Esophagus squamous epithelium (tissue), 5 donors: ENCODE measurements around the gene SHISAL1. TPM values are rescaled to one million over a fixed set of nuclear protein-coding genes. Genes with fewer than 3 reads are reported as not detected.

Source experiments
- DNase-seq: peaks from one replicate; lab custom pipeline; 2025; lab: John Stamatoyannopoulos, UW
- H3K27ac ChIP-seq, 4 donors: fragments of 200-600 bp; sonication (generic); one replicate each; pipeline ENCODE4 v1.5.1; 2016 to 2019; ENCODE audit warnings: mild to moderate bottlenecking in 1 of 4
- H3K27me3 ChIP-seq, 4 donors: fragments of 200-600 bp; sonication (generic); 1 replicate in 3 of 4; 2 replicates in 1 of 4; pipeline versions ENCODE4 v1.5.1 to v1.6.0; 2017 to 2021; ENCODE audit warnings: antibody characterized with exemption in 1 of 4
- H3K36me3 ChIP-seq, 3 donors: fragments of 200-600 bp; sonication (generic); one replicate each; pipeline ENCODE4 v1.5.1; 2016 to 2019
- H3K4me1 ChIP-seq, 3 donors: fragments of 200-600 bp; sonication (generic); one replicate each; pipeline ENCODE4 v1.5.1; 2017 to 2019
- H3K4me3 ChIP-seq, 4 donors: fragments of 200-600 bp; sonication (generic); 1 replicate in 3 of 4; 2 replicates in 1 of 4; pipeline ENCODE4 v1.5.1; 2016 to 2019; ENCODE audit warnings: mild to moderate bottlenecking in 2 of 4, moderate library complexity in 1 of 4
- H3K9me3 ChIP-seq, 3 donors: fragments of 200-600 bp; sonication (generic); one replicate each; pipeline ENCODE4 v1.5.1; 2016 to 2019
- CTCF ChIP-seq, 6 experiments: fragments of 450-650 bp in 4 of 6; fragments of 200-600 bp in 2 of 6; sonication (generic) in 2 of 6; IDR thresholded peaks; one replicate each; pipeline ENCODE4 v1.5.1; 2016 to 2019; ENCODE audit warnings: antibody characterized with exemption in 6 of 6, mild to moderate bottlenecking in 4 of 6, moderate library complexity in 4 of 6
- POLR2A ChIP-seq, 4 donors: fragments of 450-650 bp; IDR thresholded peaks; one replicate each; pipeline ENCODE4 v1.6.1; 2017; ENCODE audit warnings: antibody characterized with exemption in 4 of 4, mild to moderate bottlenecking in 4 of 4, moderate library complexity in 3 of 4
- WGBS, 2 donors: methylation state at CpG; one replicate each; pipeline ENCODE4 v1.1.5; 2018; 5-methylcytosine and 5-hydroxymethylcytosine counted together
- intact Hi-C: fragments of 100-400 bp; cut with DNase I; formaldehyde crosslinking; loops from one replicate; pipeline ENCODE4 v1.15.0; 2022
- total RNA-seq, 4 donors: library from RNA; depleted of rRNA; stranded (reverse); fragments of >200 nt; gene quantifications; one replicate each; pipeline ENCODE4 v1.1.0, GENCODE V29; 2016
- donor health status: DM: yes; HTN: yes; CAD: no.

SHISAL1 gene
- total RNA-seq, 4 donors from 2014 or later = 0.08 to 1.3 (median 0.31) TPM

GRCh38 chr22:44248926-44249325 lies 63.8 kb downstream of the SHISAL1 start:
- no peak for DNase-seq
- no peak overlapping the region for H3K27ac ChIP-seq
- peaks cover 0 to 9% (median 0%) of the 10 kb centered on the region in 3 donors for H3K4me1 ChIP-seq
- no peaks in the 10 kb centered on the region for H3K36me3 ChIP-seq
- H3K9me3 ChIP-seq = peaks cover 0 to 21% (median 6%) of the 10 kb centered on the region in 3 donors
- intact Hi-C loops = no loop called here
- no peak overlapping the region for H3K4me3 ChIP-seq
- TF ChIP-seq CTCF (IDR thresholded peaks at IDR 0.05) (no peak), POLR2A (IDR thresholded peaks at IDR 0.05) (no peak)
- WGBS, 2 donors = 86 to 98% methylated on average over 6 to 10 of the region's 10 CpGs
- peaks cover 0 to 53% (median 0%) of the 10 kb centered on the region in 4 donors for H3K27me3 ChIP-seq

GRCh38 chr22:44247923-44248892 lies 64.5 kb downstream of the SHISAL1 start:
- Histone ChIP-seq H3K36me3 (no peaks in the 10 kb centered on the region), H3K9me3 (peaks cover 0 to 21% (median 6%) of the 10 kb centered on the region in 3 donors), H3K27me3 (peaks cover 0 to 59% (median 0%) of the 10 kb centered on the region in 4 donors), H3K4me3 (no peak overlapping the region), H3K27ac (no peak overlapping the region), H3K4me1 (peaks cover 0 to 9% (median 0%) of the 10 kb centered on the region in 3 donors)
- intact Hi-C loops = no loop called here
- TF ChIP-seq CTCF (IDR thresholded peaks at IDR 0.05) = no peak
- no peak for TF ChIP-seq POLR2A (IDR thresholded peaks at IDR 0.05)
- 82 to 89% methylated on average over 13 to 18 of the region's 25 CpGs for WGBS, 2 donors
- no peak for DNase-seq

- no peak overlapping the region for H3K27ac ChIP-seq
- DNase-seq = no peak
- peaks cover 0 to 9% (median 0%) of the 10 kb centered on the region in 3 donors for H3K4me1 ChIP-seq
- H3K36me3 ChIP-seq = no peaks in the 10 kb centered on the region
- TF ChIP-seq POLR2A (IDR thresholded peaks at IDR 0.05) (no peak), CTCF (IDR thresholded peaks at IDR 0.05) (no peak)
- peaks cover 0 to 21% (median 6%) of the 10 kb centered on the region in 3 donors for H3K9me3 ChIP-seq
- 91% methylated on average over 4 of the region's 5 CpGs; no CpG with 5 or more reads in 1 of the 2 donors for WGBS, 2 donors
- no peak overlapping the region for H3K4me3 ChIP-seq
- H3K27me3 ChIP-seq = peaks cover 0 to 64% (median 0%) of the 10 kb centered on the region in 4 donors
- intact Hi-C loops = no loop called here
Measured at GRCh38 chr22:44247346-44247745, 65.4 kb downstream of the SHISAL1 start.

- no peak overlapping the region for H3K4me3 ChIP-seq
- H3K27me3 ChIP-seq = peaks cover 0 to 64% (median 0%) of the 10 kb centered on the region in 4 donors
- TF ChIP-seq CTCF (IDR thresholded peaks at IDR 0.05) (no peak), POLR2A (IDR thresholded peaks at IDR 0.05) (no peak)
- H3K4me1 ChIP-seq = peaks cover 0 to 9% (median 0%) of the 10 kb centered on the region in 3 donors
- H3K36me3 ChIP-seq = no peaks in the 10 kb centered on the region
- intact Hi-C loops = no loop called here
- H3K27ac ChIP-seq = no peak overlapping the region
- WGBS, 2 donors = 69 to 94% methylated on average over 2 to 6 of the region's 8 CpGs
- peaks cover 0 to 21% (median 6%) of the 10 kb centered on the region in 3 donors for H3K9me3 ChIP-seq
- DNase-seq = no peak
Measured at GRCh38 chr22:44246615-44247326, 66.0 kb downstream of the SHISAL1 start.
